HG03432 (cell line): ENCODE measurements around the gene ASB16.
A peak's percentile ranks its signal among the peaks of the same experiment; 100 is the strongest.
"Not testable (repeated sequence)": the region's sequence is repeated elsewhere in the genome, so short reads cannot be mapped to it uniquely, and the experiment has no call there.

Experiments used
- ATAC-seq: cut with Tn5 transposase; IDR thresholded peaks from one replicate; pipeline ENCODE4 v1.9.1; 2021; ENCODE audit warnings: mild to moderate bottlenecking, moderate library complexity; ENCODE audit not compliant: unreplicated experiment

ASB16 gene

GRCh38 chr17:44146375-44147346 lies 23.8 kb upstream of the ASB16 start:
- no peak for ATAC-seq

- ATAC-seq, result no peak
Observed at GRCh38 chr17:44147812-44148211, 22.7 kb upstream of the ASB16 start.

- not testable (repeated sequence) for ATAC-seq
Observed at GRCh38 chr17:44149066-44149465, 21.4 kb upstream of the ASB16 start.

GRCh38 chr17:44149750-44150329 lies 20.7 kb upstream of the ASB16 start:
- no peak for ATAC-seq

- ATAC-seq, result no peak
Observed at GRCh38 chr17:44152875-44153274, 17.6 kb upstream of the ASB16 start.

GRCh38 chr17:44155488-44155887 lies 15.0 kb upstream of the ASB16 start:
- no peak for ATAC-seq

- no peak for ATAC-seq
Observed at GRCh38 chr17:44159519-44160210, 10.8 kb upstream of the ASB16 start.

- ATAC-seq, result no peak
Observed at GRCh38 chr17:44164476-44164875, 6.0 kb upstream of the ASB16 start.

GRCh38 chr17:44167181-44167861 lies 3.2 kb upstream of the ASB16 start:
- ATAC-seq, result no peak

GRCh38 chr17:44170135-44170498 lies 387 bp upstream of the ASB16 start:
- ATAC-seq, result no peak

- no peak for ATAC-seq
Observed at GRCh38 chr17:44171931-44172455, 1.5 kb downstream of the ASB16 start.

- ATAC-seq, result no peak
Observed at GRCh38 chr17:44174427-44174826, 3.9 kb downstream of the ASB16 start.

GRCh38 chr17:44176257-44176656 lies 5.8 kb downstream of the ASB16 start:
- ATAC-seq, result no peak

- ATAC-seq, result no peak
Observed at GRCh38 chr17:44176671-44177501, 6.4 kb downstream of the ASB16 start.

- ATAC-seq, result no peak
Observed at GRCh38 chr17:44177640-44178039, 7.1 kb downstream of the ASB16 start.

GRCh38 chr17:44178133-44178532 lies 7.6 kb downstream of the ASB16 start:
- no peak for ATAC-seq

GRCh38 chr17:44183024-44183423 lies 12.5 kb downstream of the ASB16 start:
- no peak for ATAC-seq

- no peak for ATAC-seq
Observed at GRCh38 chr17:44184212-44184810, 13.8 kb downstream of the ASB16 start.

- ATAC-seq, result peak; percentile 87
Observed at GRCh38 chr17:44186307-44187130, 16.0 kb downstream of the ASB16 start, which contains the start of gene TMUB2. TMUB2 (plus strand) TSS chr17:44186972; CDS start chr17:44187709, 737 bp downstream.
